Astrocyte (in vitro differentiated cells and primary cell): ENCODE data around the gene ANKRD29.

Source experiments
- CTCF ChIP-seq: IDR thresholded peaks from 2 replicates; pipeline ENCODE4 v1.5.1; 2011; ENCODE audit warnings: low read depth, mild to moderate bottlenecking, inconsistent platforms, low read length, moderate library complexity; ENCODE audit not compliant: insufficient read depth
- EZH2 ChIP-seq: IDR thresholded peaks from 2 replicates; pipeline ENCODE4 v1.6.1; 2012; ENCODE audit warnings: mild to moderate bottlenecking, low read length, inconsistent platforms; ENCODE audit not compliant: insufficient read depth

GRCh38 chr18:23648940-23649607 is 13.6 kb downstream of the ANKRD29 start:
- TF ChIP-seq EZH2 (no peak), CTCF (no peak)
